Measurements from ENCODE around the gene RNF166. TPM values are rescaled to one million over a fixed set of nuclear protein-coding genes. Genes with fewer than 3 reads are reported as not detected.

RNF166 gene
- total RNA-seq, 1 experiment from 2014 or later = 19.8 TPM

DNA sequence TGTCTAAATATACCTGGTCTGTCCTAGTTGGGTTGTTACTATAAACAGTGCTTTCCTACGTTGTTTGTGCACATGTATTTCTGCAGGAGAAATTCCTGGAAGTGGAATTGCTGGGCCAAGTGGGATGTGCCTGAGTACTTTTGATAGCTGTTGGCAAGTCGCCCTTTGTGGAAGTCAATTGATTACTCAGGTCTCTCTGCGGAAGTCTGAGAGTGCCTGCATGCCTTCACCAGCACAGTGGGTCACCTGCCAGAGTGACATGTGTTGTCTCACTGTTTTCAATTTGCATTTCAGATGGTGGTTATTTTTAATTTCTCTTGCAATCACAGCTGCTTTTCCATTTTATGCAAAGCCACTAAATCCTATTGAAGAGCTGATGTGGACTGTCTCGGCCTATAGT lies 41.1 kb downstream of the RNF166 start:
- H3K27ac ChIP-seq (ENCODE audit: low read length) = no peak overlapping the region
- H3K9me3 ChIP-seq (ENCODE audit: control insufficient read depth, insufficient read depth, low read depth, low read length) = no peaks in the 10 kb centered on the region
- no peak for DNase-seq (ENCODE audit: low read depth, low spot score)
- peaks cover 5% of the 10 kb centered on the region; the same call in 1 of the 2 replicates for H3K4me1 ChIP-seq (ENCODE audit: control insufficient read depth, insufficient read depth, low read length)
- H3K4me3 ChIP-seq (ENCODE audit: low read depth in 2 of 2, low read length in 2 of 2) = no peak overlapping the region
- H3K36me3 ChIP-seq (ENCODE audit: control insufficient read depth, insufficient read depth, low read length) = no peaks in the 10 kb centered on the region; the same call in 1 of the 2 replicates
- in situ Hi-C loops (cut with HindIII; ENCODE audit: low pct_unique_long_range_greater_than_20kb, low sequenced_read_pairs) = no loop called here
- ChIA-PET POLR2A (no interaction called here), CTCF (interaction anchor here (0.7 kb wide), 1 partner anchor 9 kb away, joined by 13 read pairs; no protein-coding TSS in a partner anchor)
- ATAC-seq = no peak
- H3K27me3 ChIP-seq (ENCODE audit: control insufficient read depth, insufficient read depth, low read length) = no peaks in the 10 kb centered on the region
- intact Hi-C loops (cut with micrococcal nuclease; ENCODE audit: unreplicated experiment) = no loop called here
- no TSS peak for BruUV-seq (replicated peaks)
- TF ChIP-seq, protein P1, sequence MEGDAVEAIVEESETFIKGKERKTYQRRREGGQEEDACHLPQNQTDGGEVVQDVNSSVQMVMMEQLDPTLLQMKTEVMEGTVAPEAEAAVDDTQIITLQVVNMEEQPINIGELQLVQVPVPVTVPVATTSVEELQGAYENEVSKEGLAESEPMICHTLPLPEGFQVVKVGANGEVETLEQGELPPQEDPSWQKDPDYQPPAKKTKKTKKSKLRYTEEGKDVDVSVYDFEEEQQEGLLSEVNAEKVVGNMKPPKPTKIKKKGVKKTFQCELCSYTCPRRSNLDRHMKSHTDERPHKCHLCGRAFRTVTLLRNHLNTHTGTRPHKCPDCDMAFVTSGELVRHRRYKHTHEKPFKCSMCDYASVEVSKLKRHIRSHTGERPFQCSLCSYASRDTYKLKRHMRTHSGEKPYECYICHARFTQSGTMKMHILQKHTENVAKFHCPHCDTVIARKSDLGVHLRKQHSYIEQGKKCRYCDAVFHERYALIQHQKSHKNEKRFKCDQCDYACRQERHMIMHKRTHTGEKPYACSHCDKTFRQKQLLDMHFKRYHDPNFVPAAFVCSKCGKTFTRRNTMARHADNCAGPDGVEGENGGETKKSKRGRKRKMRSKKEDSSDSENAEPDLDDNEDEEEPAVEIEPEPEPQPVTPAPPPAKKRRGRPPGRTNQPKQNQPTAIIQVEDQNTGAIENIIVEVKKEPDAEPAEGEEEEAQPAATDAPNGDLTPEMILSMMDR (IDR thresholded peaks at IDR 0.05) = no peak
- no peak for TF ChIP-seq POLR2AphosphoS5 (IDR thresholded peaks at IDR 0.05; ENCODE audit: low read depth, low read length)
- TF ChIP-seq SIN3A (IDR thresholded peaks at IDR 0.05; ENCODE audit: borderline replicate concordance, insufficient read depth, low read depth, low read length) = no peak
- TF ChIP-seq, protein P2, sequence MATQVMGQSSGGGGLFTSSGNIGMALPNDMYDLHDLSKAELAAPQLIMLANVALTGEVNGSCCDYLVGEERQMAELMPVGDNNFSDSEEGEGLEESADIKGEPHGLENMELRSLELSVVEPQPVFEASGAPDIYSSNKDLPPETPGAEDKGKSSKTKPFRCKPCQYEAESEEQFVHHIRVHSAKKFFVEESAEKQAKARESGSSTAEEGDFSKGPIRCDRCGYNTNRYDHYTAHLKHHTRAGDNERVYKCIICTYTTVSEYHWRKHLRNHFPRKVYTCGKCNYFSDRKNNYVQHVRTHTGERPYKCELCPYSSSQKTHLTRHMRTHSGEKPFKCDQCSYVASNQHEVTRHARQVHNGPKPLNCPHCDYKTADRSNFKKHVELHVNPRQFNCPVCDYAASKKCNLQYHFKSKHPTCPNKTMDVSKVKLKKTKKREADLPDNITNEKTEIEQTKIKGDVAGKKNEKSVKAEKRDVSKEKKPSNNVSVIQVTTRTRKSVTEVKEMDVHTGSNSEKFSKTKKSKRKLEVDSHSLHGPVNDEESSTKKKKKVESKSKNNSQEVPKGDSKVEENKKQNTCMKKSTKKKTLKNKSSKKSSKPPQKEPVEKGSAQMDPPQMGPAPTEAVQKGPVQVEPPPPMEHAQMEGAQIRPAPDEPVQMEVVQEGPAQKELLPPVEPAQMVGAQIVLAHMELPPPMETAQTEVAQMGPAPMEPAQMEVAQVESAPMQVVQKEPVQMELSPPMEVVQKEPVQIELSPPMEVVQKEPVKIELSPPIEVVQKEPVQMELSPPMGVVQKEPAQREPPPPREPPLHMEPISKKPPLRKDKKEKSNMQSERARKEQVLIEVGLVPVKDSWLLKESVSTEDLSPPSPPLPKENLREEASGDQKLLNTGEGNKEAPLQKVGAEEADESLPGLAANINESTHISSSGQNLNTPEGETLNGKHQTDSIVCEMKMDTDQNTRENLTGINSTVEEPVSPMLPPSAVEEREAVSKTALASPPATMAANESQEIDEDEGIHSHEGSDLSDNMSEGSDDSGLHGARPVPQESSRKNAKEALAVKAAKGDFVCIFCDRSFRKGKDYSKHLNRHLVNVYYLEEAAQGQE (IDR thresholded peaks at IDR 0.05; ENCODE audit: insufficient read depth in 1 of 2, low read depth in 2 of 2, low read length in 1 of 2) = no peak

DNA sequence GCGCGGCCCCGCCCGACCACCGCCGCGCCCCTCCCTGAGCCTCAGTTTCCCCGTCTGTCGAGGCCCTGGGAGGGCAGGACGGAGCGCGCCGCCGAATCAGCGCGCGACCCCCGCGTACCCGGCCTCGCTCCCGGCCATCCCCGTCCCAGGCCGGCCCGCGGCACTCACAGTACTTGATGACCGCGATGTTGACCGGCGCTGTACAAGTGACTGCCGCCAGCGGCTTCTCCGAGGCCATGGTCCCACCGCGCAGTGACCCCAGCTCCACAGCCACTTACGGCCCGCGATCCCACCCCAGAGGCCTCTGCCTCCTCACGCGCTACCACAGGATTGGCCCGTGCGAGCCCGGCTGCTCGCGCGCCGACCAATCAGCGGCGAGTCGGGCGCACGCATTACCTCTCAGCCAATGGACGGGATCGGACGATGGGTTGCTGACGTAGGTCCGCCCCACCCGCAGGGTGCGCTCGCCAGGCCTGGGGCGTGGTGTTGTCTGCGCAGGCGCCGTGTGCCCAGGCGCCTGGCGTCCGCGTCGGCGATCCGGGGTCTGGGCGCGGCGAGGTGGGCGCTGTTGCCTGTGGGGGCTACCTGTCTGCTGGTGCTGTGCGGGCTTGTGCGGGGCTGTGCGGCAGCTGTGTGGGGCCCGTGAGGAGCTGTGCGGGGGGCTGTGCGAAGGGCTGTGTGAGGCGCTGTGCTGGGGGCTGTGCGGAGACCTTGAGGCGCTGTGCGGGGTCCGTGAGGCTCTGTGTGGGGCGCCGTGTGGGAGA lies 43.2 kb downstream of the RNF166 start, which contains the start of gene MVD:
TSS of gene MVD (minus strand) at position 249 of the 764 bp plus-strand sequence. CDS start at position 238, 11 bp downstream.
- in situ Hi-C loops (cut with HindIII; ENCODE audit: low pct_unique_long_range_greater_than_20kb, low sequenced_read_pairs) (no loop called here), intact Hi-C loops (cut with micrococcal nuclease; ENCODE audit: unreplicated experiment) (no loop called here)
- H3K27me3 ChIP-seq (ENCODE audit: control insufficient read depth, insufficient read depth, low read length) = no peaks in the 10 kb centered on the region
- ChIA-PET POLR2A (no interaction called here), CTCF (no interaction called here)
- peak within 1 kb of the TSS; percentile 71 to 85 for H3K4me3 ChIP-seq (ENCODE audit: low read depth in 2 of 2, low read length in 2 of 2)
- peak; percentile 25; the same call in 1 of the 2 replicates for TF ChIP-seq SIN3A (IDR thresholded peaks at IDR 0.05; ENCODE audit: borderline replicate concordance, insufficient read depth, low read depth, low read length)
- TF ChIP-seq, protein P1 (IDR thresholded peaks at IDR 0.05) = no peak
- TF ChIP-seq TCF7L2 (IDR thresholded peaks at IDR 0.05; ENCODE audit: low read depth, low read length) = no peak
- TF ChIP-seq POLR2AphosphoS5 (IDR thresholded peaks at IDR 0.05; ENCODE audit: low read depth, low read length) = peak; percentile 79
- TF ChIP-seq, protein P2 (IDR thresholded peaks at IDR 0.05; ENCODE audit: insufficient read depth in 1 of 2, low read depth in 2 of 2, low read length in 1 of 2) = no peak
- BruUV-seq (replicated peaks) = no TSS peak
- DNase-seq (ENCODE audit: low read depth, low spot score) = peak; percentile 61
- ATAC-seq = peak; percentile 99
- no peaks in the 10 kb centered on the region; the same call in 1 of the 2 replicates for H3K36me3 ChIP-seq (ENCODE audit: control insufficient read depth, insufficient read depth, low read length)
- H3K9me3 ChIP-seq (ENCODE audit: control insufficient read depth, insufficient read depth, low read depth, low read length) = no peaks in the 10 kb centered on the region
- peaks cover 5% of the 10 kb centered on the region; the same call in 1 of the 2 replicates for H3K4me1 ChIP-seq (ENCODE audit: control insufficient read depth, insufficient read depth, low read length)
- H3K27ac ChIP-seq (ENCODE audit: low read length) = peak within 1 kb of the TSS; percentile 77
